Right lobe of liver (tissue), 6 donors: Measurements from ENCODE around the gene PRDX6. TPM values are rescaled to one million over a fixed set of nuclear protein-coding genes. Genes with fewer than 3 reads are reported as not detected.
A peak's percentile ranks its signal among the peaks of the same experiment; 100 is the strongest.

Source experiments
- ATAC-seq, 4 donors: fragments of 200-7000 bp; cut with Tn5 transposase; one replicate each; pipeline ENCODE4 v1.9.1; 2020; ENCODE audit warnings: mild to moderate bottlenecking in 4 of 4, moderate library complexity in 4 of 4
- DNase-seq, 3 donors: peaks; one replicate each; pipeline ENCODE4 v3.0.0-alpha.2; 2020
- H3K27ac ChIP-seq, 3 donors: fragments of 200-600 bp; one replicate each; pipeline ENCODE4 v1.8.0; 2022
- H3K27me3 ChIP-seq, 2 donors: fragments of 200-600 bp; one replicate each; pipeline ENCODE4 v1.8.0; 2022
- H3K36me3 ChIP-seq, 4 donors: fragments of 200-600 bp; sonication (generic) in 1 of 4; one replicate each; pipeline versions ENCODE4 v1.5.1 to v1.8.0; 2017 to 2022; ENCODE audit warnings: control low read depth in 1 of 4
- H3K4me1 ChIP-seq, 4 donors: fragments of 200-600 bp; sonication (generic) in 1 of 4; one replicate each; pipeline versions ENCODE4 v1.5.1 to v1.8.0; 2017 to 2022; ENCODE audit warnings: control low read depth in 1 of 4
- H3K4me3 ChIP-seq, 3 donors: fragments of 200-600 bp; one replicate each; pipeline ENCODE4 v1.8.0; 2022
- H3K9me3 ChIP-seq, 4 donors: fragments of 200-600 bp; sonication (generic) in 1 of 4; one replicate each; pipeline versions ENCODE4 v1.5.1 to v1.8.0; 2017 to 2022; ENCODE audit warnings: control low read depth in 1 of 4
- POLR2A ChIP-seq: fragments of 450-650 bp; IDR thresholded peaks from one replicate; pipeline ENCODE4 v1.6.1; 2017; ENCODE audit warnings: antibody characterized with exemption, mild to moderate bottlenecking
- WGBS: methylation state at CpG from one replicate; pipeline ENCODE4 v1.1.6; 2018; ENCODE audit warnings: low coverage, low lambda C conversion rate; ENCODE audit not compliant: insufficient coverage; ENCODE audit errors: missing lambda C conversion rate; 5-methylcytosine and 5-hydroxymethylcytosine counted together
- intact Hi-C, 2 donors: fragments of 100-400 bp; cut with DNase I; formaldehyde crosslinking; loops; one replicate each; pipeline versions ENCODE4 v1.11.2 to v1.14.1; 2022
- total RNA-seq, 6 experiments: library from RNA; depleted of rRNA in 2 of 6; stranded (reverse); fragments of >200 nt in 2 of 6; fragmentation: NEBNext Ultra II Directional in 3 of 6; extraction: Animal tissue kit (Norgen Biotek cat#: 25700) in 3 of 6; gene quantifications; one replicate each; pipeline versions ENCODE4 v1.1.0 to v1.2.4, GENCODE V29; 2016 to 2023
- TF ChIP-seq, protein P1 (sequence below), 4 donors: fragments of 200-600 bp in 3 of 4; fragments of 450-650 bp in 1 of 4; IDR thresholded peaks; one replicate each; pipeline versions ENCODE4 v1.5.1 to v1.8.0; 2016 to 2022; ENCODE audit warnings: antibody characterized with exemption in 4 of 4, mild to moderate bottlenecking in 2 of 4
- donor health status: DM: no; HTN: yes; CAD: no.
- donor health status: DM: no; HTN: no; CAD: no.
- donor health status: DM: no; HTN: no; CAD: no.
- donor health status: DM: no; HTN: yes; CAD: no.
- donor health status: DM: no; HTN: yes; CAD: no.

The PRDX6 gene
- total RNA-seq, 6 experiments from 2014 or later: 213 to 552 (median 407) TPM

DNA sequence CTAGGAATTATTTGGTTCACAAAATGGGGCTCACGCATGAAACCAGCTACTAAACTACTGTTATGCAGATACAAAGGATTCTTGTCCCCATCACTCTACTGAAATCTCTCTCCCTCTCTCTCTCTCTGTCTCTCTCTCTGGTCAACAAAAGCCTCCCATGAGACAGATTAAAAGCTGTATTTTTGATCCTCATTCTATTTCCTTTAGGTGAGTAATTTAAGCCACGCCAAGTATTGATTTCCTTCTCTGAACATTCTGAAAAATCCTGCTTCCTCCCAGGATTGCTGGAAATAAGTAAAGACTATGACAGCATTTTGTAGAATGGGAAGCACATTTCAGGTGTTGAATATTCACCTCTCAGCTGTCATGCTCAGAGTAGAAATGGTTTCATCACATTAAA lies 43.7 kb downstream of the PRDX6 start:
- peaks cover 0 to 12% (median 4%) of the 10 kb centered on the region in 4 donors for H3K4me1 ChIP-seq
- TF ChIP-seq, protein P1, sequence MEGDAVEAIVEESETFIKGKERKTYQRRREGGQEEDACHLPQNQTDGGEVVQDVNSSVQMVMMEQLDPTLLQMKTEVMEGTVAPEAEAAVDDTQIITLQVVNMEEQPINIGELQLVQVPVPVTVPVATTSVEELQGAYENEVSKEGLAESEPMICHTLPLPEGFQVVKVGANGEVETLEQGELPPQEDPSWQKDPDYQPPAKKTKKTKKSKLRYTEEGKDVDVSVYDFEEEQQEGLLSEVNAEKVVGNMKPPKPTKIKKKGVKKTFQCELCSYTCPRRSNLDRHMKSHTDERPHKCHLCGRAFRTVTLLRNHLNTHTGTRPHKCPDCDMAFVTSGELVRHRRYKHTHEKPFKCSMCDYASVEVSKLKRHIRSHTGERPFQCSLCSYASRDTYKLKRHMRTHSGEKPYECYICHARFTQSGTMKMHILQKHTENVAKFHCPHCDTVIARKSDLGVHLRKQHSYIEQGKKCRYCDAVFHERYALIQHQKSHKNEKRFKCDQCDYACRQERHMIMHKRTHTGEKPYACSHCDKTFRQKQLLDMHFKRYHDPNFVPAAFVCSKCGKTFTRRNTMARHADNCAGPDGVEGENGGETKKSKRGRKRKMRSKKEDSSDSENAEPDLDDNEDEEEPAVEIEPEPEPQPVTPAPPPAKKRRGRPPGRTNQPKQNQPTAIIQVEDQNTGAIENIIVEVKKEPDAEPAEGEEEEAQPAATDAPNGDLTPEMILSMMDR (IDR thresholded peaks at IDR 0.05): no peak
- TF ChIP-seq POLR2A: no peak
- WGBS: 51% methylated on average over 2 of the region's 2 CpGs

DNA sequence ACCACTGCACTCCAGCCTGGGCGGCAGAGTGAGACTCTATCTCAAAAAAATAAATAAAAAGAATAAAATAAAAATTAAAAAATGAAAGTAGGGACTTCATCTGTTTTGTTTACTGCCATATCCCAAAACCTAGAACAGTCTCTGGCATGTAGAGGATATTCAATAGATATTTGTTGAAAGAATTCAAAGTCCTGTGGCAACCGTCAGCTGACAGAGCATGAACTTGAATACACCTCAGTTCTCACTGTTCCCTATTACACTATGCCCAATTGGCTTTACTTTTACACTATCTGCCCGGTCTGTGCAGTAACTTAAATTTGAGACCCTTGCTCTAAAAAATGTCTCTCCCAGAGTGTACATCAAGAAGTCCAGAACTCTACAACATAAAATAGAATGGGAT lies 46.2 kb downstream of the PRDX6 start:
- no peak for TF ChIP-seq POLR2A
- TF ChIP-seq, protein P1 (IDR thresholded peaks at IDR 0.05): no peak
- H3K36me3 ChIP-seq: no peaks in the 10 kb centered on the region
- no peaks in the 10 kb centered on the region for H3K27me3 ChIP-seq
- ATAC-seq: peak; percentile 85 to 90 (median 86)
- peaks cover 0 to 31% (median 10%) of the 10 kb centered on the region in 4 donors for H3K4me1 ChIP-seq
- no peak overlapping the region for H3K4me3 ChIP-seq
- DNase-seq: peak in 1 of 3 donors; percentile 72
- peak overlapping the region in 2 of 3 donors; percentile 64 to 80 for H3K27ac ChIP-seq
- H3K9me3 ChIP-seq: no peaks in the 10 kb centered on the region
- intact Hi-C loops: no loop called here
- 45% methylated on average over 3 of the region's 3 CpGs for WGBS

More for the DNA sequence above, 43.7 kb downstream of the PRDX6 start:
- H3K27me3 ChIP-seq: no peaks in the 10 kb centered on the region
- H3K4me3 ChIP-seq: no peak overlapping the region
- DNase-seq (no peak), ATAC-seq (peak in 2 of 4 donors; percentile 17 to 60)
- intact Hi-C loops: no loop called here
- no peaks in the 10 kb centered on the region for H3K36me3 ChIP-seq
- H3K9me3 ChIP-seq: no peaks in the 10 kb centered on the region
- H3K27ac ChIP-seq: no peak overlapping the region

DNA sequence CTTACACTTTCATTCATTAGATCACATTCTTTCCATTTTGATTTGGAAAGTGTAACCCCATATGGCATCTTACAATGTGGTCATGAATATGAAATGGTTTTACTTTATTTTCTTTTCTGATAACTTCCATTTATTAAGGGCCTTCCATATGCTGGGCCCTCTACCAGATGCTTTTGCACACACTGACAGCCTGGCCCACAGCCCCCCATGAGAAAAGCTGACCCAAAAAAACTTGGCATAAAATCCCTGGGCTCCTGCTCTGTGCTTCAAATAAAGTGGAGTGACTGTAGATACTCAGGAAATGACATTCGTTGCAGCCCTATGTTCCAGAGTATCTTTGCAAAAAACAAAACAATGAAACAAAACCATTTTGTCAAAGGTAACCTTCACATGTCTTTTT lies 48.8 kb downstream of the PRDX6 start:
- TF ChIP-seq POLR2A: no peak
- TF ChIP-seq, protein P1 (IDR thresholded peaks at IDR 0.05): no peak
- ATAC-seq: no peak
- H3K27ac ChIP-seq: no peak overlapping the region
- WGBS: 54% methylated on average over 1 of the region's 1 CpG
- intact Hi-C loops: no loop called here
- no peak for DNase-seq
- no peak overlapping the region for H3K4me3 ChIP-seq
- peaks cover 0 to 31% (median 10%) of the 10 kb centered on the region in 4 donors for H3K4me1 ChIP-seq
- H3K36me3 ChIP-seq: no peaks in the 10 kb centered on the region
- H3K27me3 ChIP-seq: no peaks in the 10 kb centered on the region
- H3K9me3 ChIP-seq: no peaks in the 10 kb centered on the region

DNA sequence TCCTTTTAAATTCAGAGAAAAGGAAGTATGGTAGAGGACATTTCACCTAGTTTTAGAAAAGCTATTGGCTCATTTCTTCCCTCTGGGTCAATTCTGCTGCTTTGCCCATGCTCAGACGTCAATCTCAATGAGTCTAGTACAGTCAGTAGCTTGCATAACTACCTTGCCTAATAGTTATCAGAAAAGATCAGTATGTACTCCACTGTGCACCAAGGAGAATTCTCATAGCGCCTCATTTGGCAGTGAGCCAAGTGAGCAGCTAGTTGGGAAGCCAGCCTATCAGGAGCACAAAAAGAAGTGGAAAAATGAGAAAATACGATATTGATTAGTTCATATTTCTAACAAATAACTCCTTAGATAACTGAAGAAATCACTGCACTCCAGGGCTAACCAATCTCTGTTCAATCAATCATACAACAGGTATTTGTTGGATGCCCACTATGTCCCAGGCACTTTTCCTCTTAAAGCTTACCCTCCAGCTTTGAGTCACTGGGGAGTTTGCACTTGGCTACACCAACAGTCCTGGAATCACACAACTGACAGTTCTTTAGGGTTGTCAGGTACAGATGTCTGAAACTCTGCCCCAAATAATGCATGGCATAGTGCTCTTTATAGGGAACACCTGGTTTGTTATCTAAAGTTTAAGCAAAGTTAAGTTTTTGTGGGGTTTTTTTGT lies 50.2 kb downstream of the PRDX6 start:
- H3K4me3 ChIP-seq: no peak overlapping the region
- no peak for TF ChIP-seq POLR2A
- TF ChIP-seq, protein P1 (IDR thresholded peaks at IDR 0.05): no peak
- H3K36me3 ChIP-seq: no peaks in the 10 kb centered on the region
- H3K27me3 ChIP-seq: no peaks in the 10 kb centered on the region
- ATAC-seq (peak; percentile 80 to 93 (median 88)), DNase-seq (peak; percentile 40 to 79 (median 60))
- intact Hi-C loops: no loop called here
- H3K27ac ChIP-seq: peak overlapping the region in 2 of 3 donors; percentile 70 to 71
- peaks cover 0 to 31% (median 10%) of the 10 kb centered on the region in 4 donors for H3K4me1 ChIP-seq
- WGBS: 19% methylated on average over 3 of the region's 3 CpGs
- no peaks in the 10 kb centered on the region for H3K9me3 ChIP-seq
